ENCODE results near the gene CRIP1. TPM values are rescaled to one million over a fixed set of nuclear protein-coding genes. Genes with fewer than 3 reads are reported as not detected.

The CRIP1 gene
- total and polyA plus RNA-seq, 12 donors: 34.0 to 170 (median 56.0) TPM

DNA sequence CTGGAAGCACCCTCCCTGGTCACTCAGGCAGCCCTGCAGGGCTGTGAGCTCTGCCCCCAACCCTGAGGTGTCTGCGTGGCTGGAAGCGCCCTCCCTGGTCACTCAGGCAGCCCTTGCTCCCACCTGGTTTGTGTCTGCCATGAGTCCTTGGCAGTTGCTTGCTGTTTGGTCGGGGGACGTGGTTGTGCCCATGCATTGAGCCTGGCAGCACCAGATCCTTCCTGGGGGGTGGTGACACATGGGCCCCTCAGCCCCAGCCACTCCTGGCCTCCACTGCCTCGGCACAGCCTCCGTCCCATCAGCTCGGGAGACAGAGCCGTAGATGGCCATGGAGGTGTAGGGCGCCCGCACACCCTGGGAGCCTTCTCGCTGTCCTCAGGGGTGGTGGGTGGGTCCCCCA lies 47.5 kb upstream of the CRIP1 start:
- TF ChIP-seq, protein P1, sequence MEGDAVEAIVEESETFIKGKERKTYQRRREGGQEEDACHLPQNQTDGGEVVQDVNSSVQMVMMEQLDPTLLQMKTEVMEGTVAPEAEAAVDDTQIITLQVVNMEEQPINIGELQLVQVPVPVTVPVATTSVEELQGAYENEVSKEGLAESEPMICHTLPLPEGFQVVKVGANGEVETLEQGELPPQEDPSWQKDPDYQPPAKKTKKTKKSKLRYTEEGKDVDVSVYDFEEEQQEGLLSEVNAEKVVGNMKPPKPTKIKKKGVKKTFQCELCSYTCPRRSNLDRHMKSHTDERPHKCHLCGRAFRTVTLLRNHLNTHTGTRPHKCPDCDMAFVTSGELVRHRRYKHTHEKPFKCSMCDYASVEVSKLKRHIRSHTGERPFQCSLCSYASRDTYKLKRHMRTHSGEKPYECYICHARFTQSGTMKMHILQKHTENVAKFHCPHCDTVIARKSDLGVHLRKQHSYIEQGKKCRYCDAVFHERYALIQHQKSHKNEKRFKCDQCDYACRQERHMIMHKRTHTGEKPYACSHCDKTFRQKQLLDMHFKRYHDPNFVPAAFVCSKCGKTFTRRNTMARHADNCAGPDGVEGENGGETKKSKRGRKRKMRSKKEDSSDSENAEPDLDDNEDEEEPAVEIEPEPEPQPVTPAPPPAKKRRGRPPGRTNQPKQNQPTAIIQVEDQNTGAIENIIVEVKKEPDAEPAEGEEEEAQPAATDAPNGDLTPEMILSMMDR (IDR thresholded peaks at IDR 0.05): no peak
- ATAC-seq (peak in 2 of 8 donors; percentile 11 to 14), DNase-seq (no peak)
- Histone ChIP-seq H3K4me1 (peaks cover 0 to 5% (median 0%) of the 10 kb centered on the region in 9 donors), H3K36me3 (peaks cover 0 to 46% (median 0%) of the 10 kb centered on the region in 9 donors), H3K4me3 (no peak overlapping the region), H3K27ac (no peak overlapping the region), H3K9me3 (peaks cover 0 to 9% (median 0%) of the 10 kb centered on the region in 11 donors), H3K27me3 (no peaks in the 10 kb centered on the region)
- intact Hi-C loops (cut with DNase I): loop anchor here in 2 of 10 donors (5.0 to 10.0 kb wide), 2 partner anchors 64 to 312 kb away; no protein-coding TSS in a partner anchor
- WGBS, 2 donors: 90 to 91% methylated on average over 11 of the region's 11 CpGs

DNA sequence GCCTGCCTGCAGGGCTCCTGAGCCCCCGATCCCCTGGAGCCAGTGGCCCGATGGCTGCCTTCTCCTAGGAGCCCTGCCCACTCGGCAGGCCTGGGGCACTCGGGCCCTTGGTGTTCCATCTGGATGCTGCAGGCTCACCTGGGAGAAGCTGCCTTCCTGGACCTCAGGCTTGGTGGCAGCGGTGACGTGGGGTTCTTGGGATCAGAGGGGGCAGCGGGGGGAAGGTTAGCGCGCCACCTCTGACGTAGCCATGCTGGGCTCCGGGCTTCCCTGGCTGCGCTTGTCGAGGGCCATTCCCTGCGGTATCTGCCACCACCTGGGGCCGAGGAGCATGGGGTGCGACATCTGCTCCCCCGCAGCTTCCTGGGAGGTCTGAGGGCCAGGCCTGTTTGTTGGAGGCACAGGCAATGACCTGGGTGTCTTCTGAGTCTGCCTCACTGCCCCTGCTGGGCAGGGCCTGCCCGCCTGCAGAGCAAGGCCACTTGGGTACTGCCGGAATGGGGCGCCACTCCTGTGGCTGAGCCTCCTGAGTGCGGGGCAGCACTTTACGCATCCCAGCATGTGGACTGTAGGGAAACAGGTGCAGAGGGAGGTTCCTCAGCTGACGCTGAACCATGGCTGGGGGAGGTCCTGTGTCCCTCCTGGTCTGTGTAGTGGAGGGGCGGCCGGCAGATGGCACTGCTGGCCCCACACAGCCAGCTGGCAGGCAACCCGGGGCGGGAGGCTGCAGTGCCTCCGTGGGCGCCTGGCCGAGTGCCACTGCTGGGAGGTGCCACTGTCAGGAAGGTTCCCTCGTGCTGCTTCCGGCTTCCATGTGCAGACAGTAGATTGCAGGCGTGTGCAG lies 46.8 kb upstream of the CRIP1 start:
- Histone ChIP-seq H3K9me3 (peaks cover 0 to 9% (median 0%) of the 10 kb centered on the region in 11 donors), H3K4me3 (no peak overlapping the region), H3K36me3 (peaks cover 0 to 46% (median 0%) of the 10 kb centered on the region in 9 donors), H3K27me3 (no peaks in the 10 kb centered on the region), H3K4me1 (peaks cover 0 to 5% (median 0%) of the 10 kb centered on the region in 9 donors), H3K27ac (no peak overlapping the region)
- intact Hi-C loops (cut with DNase I): loop anchor here in 6 of 10 donors (5.0 to 10.0 kb wide), 4 partner anchors 58 to 313 kb away; partner anchors contain the start of gene TMEM121 (in 2 of the 6)
- 90% methylated on average over 31 to 33 of the region's 33 CpGs for WGBS, 2 donors
- TF ChIP-seq, protein P1 (IDR thresholded peaks at IDR 0.05): peak in 1 of 9 donors; percentile 5
- ATAC-seq (peak in 4 of 8 donors; percentile 22 to 39 (median 26)), DNase-seq (peak in 1 of 2 donors; percentile 21)

DNA sequence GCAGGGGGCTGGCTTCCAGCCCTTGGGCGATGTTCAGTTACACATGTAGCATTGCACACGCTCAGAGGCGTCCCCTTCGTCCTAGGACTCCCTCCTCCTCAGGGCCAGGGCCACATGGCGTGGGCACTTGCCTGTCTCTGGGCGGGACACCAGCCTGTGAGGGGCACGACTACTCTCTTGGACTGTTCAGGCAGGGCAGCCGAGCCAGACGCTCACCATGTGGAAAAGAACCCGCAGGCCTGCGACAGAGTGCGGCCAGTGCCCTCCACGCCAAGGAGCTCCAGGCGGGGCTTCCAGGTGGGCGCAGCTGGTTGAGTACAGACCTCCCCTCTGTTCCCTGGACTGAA lies 46.2 kb upstream of the CRIP1 start:
- H3K27me3 ChIP-seq: no peaks in the 10 kb centered on the region
- H3K4me1 ChIP-seq: peaks cover 0 to 5% (median 0%) of the 10 kb centered on the region in 9 donors
- peak in 1 of 8 donors; percentile 19 for ATAC-seq
- TF ChIP-seq, protein P1 (IDR thresholded peaks at IDR 0.05): no peak
- H3K27ac ChIP-seq: no peak overlapping the region
- WGBS, 2 donors: 95 to 97% methylated on average over 15 of the region's 15 CpGs
- H3K9me3 ChIP-seq: peaks cover 0 to 6% (median 0%) of the 10 kb centered on the region in 11 donors
- no peak overlapping the region for H3K4me3 ChIP-seq
- peaks cover 0 to 46% (median 0%) of the 10 kb centered on the region in 9 donors for H3K36me3 ChIP-seq
- no peak for DNase-seq
- intact Hi-C loops (cut with DNase I): loop anchor here in 5 of 10 donors (5.0 to 10.0 kb wide), 3 partner anchors 58 to 84 kb away; partner anchors contain the start of gene TMEM121 (in 2 of the 5)

DNA sequence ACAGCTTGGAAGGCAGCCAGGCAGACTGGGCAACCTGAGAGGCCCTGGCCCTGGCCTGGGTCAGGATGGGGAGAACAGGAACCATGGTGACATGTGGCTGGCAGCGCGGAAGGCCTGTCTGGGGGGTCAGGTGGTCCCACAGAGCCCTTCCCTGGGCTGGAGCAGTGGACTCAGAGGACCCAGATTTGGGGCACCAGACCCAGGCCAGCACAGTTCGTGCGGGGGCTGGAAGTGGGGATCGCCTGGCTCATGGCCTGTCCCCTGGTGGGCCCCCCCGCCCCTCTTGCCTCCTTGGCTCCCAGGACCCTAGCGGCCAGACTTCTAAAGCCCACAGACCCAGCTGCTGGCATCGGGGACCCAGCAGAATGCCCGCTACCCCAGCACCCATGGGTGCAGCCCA lies 45.7 kb upstream of the CRIP1 start:
- Histone ChIP-seq H3K9me3 (peaks cover 0 to under 1% (median 0%) of the 10 kb centered on the region in 11 donors), H3K36me3 (peaks cover 0 to 50% (median 0%) of the 10 kb centered on the region in 9 donors), H3K27me3 (no peaks in the 10 kb centered on the region), H3K4me3 (no peak overlapping the region), H3K4me1 (peaks cover 0 to 4% (median 0%) of the 10 kb centered on the region in 9 donors), H3K27ac (no peak overlapping the region)
- intact Hi-C loops (cut with DNase I): loop anchor here in 5 of 10 donors (5.0 to 10.0 kb wide), 3 partner anchors 59 to 84 kb away; partner anchors contain the start of gene TMEM121 (in 2 of the 5)
- DNase-seq (no peak), ATAC-seq (no peak)
- TF ChIP-seq, protein P1 (IDR thresholded peaks at IDR 0.05): no peak
- WGBS, 2 donors: 92 to 98% methylated on average over 8 to 9 of the region's 9 CpGs
